Testis (tissue), 2 donors: ENCODE results near the gene PDP2.

ENCODE experiments used
- POLR2A ChIP-seq: fragments of 450-650 bp; IDR thresholded peaks from one replicate; pipeline ENCODE4 v1.6.1; 2017; ENCODE audit warnings: antibody characterized with exemption, mild to moderate bottlenecking, moderate library complexity
- TF ChIP-seq, protein P1 (sequence below), 3 experiments: fragments of 450-650 bp in 2 of 3; fragments of 200-600 bp in 1 of 3; sonication (generic) in 1 of 3; IDR thresholded peaks; one replicate each; pipeline ENCODE4 v1.5.1; 2016 to 2019; ENCODE audit warnings: antibody characterized with exemption in 3 of 3, mild to moderate bottlenecking in 2 of 3, moderate library complexity in 1 of 3

DNA sequence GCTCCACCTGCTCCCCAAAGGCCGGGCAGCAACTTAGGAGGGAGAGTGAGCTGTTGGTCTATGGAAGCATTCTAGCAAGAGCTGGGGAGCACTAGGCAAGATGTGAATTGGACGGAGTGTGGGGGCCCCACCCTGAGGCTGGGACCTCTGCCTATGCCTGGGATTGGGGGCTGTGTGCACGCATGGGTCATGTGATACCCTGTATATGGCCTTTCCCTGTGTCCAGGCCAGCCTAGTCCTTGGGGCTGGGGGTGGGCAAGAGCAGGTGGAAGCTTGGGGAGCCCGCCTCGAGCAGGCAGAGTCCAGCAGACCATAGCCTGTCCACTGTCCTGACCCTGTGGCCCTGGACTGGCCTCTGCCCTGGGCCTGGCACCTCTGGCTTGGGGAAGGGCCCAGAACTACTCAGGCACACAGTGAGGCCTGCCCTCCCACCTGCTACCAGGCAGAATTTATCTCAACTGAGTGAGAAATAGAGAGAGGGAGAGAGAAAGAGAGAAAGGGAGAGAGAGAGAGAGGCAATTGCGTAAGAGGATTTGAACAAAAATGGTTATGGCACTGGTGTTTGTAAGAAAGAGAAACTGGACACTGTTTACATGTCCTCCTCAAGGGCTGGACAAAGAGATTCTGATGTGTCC is 19.1 kb downstream of the PDP2 start:
- TF ChIP-seq, protein P1, sequence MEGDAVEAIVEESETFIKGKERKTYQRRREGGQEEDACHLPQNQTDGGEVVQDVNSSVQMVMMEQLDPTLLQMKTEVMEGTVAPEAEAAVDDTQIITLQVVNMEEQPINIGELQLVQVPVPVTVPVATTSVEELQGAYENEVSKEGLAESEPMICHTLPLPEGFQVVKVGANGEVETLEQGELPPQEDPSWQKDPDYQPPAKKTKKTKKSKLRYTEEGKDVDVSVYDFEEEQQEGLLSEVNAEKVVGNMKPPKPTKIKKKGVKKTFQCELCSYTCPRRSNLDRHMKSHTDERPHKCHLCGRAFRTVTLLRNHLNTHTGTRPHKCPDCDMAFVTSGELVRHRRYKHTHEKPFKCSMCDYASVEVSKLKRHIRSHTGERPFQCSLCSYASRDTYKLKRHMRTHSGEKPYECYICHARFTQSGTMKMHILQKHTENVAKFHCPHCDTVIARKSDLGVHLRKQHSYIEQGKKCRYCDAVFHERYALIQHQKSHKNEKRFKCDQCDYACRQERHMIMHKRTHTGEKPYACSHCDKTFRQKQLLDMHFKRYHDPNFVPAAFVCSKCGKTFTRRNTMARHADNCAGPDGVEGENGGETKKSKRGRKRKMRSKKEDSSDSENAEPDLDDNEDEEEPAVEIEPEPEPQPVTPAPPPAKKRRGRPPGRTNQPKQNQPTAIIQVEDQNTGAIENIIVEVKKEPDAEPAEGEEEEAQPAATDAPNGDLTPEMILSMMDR (IDR thresholded peaks at IDR 0.05): no peak
- TF ChIP-seq POLR2A: no peak
